Urinary bladder (tissue), 4 donors: ENCODE results near the gene TMEM54. TPM values are rescaled to one million over a fixed set of nuclear protein-coding genes. Genes with fewer than 3 reads are reported as not detected.

Source experiments
- DNase-seq: peaks from one replicate; pipeline ENCODE4 v3.0.0-alpha.2; 2015; ENCODE audit errors: extremely low spot score
- H3K27ac ChIP-seq: one replicate; pipeline ENCODE4 v1.5.1; 2013; ENCODE audit warnings: low read depth, mild to moderate bottlenecking, moderate library complexity
- H3K36me3 ChIP-seq: one replicate; pipeline ENCODE4 v1.6.1; 2013; ENCODE audit warnings: mild to moderate bottlenecking, moderate library complexity; ENCODE audit not compliant: insufficient read depth
- H3K4me1 ChIP-seq: one replicate; pipeline ENCODE4 v1.6.1; 2013; ENCODE audit warnings: mild to moderate bottlenecking, moderate library complexity; ENCODE audit not compliant: insufficient read depth
- H3K4me3 ChIP-seq: one replicate; pipeline ENCODE4 v1.5.1; 2013; ENCODE audit warnings: low read depth, low read length
- WGBS: extraction: QIAGEN DNeasy Blood & Tissue Kit; methylation state at CpG from one replicate; pipeline ENCODE4 v1.1.7; 2013; 5-methylcytosine and 5-hydroxymethylcytosine counted together
- polyA plus RNA-seq: library from polyadenylated mRNA; stranded (reverse); fragments of 200-250 nt; gene quantifications from one replicate; pipeline ENCODE4 v1.2.3, GENCODE V29; 2013
- total RNA-seq: library from RNA; depleted of rRNA; stranded (reverse); fragments of >200 nt; gene quantifications from one replicate; pipeline ENCODE4 v1.2.3, GENCODE V29; 2014
- donor health status: healthy with polysubstance abuse.
- donor health status: healthy.

TMEM54 gene
- total and polyA plus RNA-seq, 2 donors = 12.8 to 67.8 TPM

DNA sequence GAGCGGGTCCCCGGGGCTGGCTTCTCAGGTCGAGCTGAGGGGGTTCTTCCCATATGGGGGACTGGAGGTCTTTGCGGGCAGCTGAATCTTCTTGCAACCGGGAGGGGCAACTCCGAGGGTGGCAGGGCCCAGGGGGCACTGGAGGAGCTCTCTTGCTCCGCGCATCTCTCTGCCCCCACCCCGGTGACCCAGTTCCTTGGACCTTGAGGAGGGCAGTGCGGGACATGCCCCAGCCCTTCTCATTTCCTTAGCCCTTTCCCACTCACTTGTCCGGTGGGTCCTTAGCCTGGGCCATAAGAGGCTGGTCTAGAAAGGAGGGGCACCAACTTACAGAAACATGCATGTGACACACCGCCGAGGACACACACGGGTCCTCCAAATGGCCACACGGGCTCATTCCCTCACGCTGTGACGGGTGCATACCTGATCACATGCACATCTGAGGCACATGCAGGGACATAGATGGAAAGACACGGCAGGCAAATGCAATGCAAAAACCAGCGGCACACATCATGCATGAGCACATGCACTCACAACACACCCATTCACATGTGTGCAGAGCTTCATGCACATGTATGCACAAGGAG, 14.3 kb downstream of the TMEM54 start:
- Histone ChIP-seq H3K4me3 (no peak overlapping the region), H3K27ac (no peak overlapping the region), H3K36me3 (no peaks in the 10 kb centered on the region), H3K4me1 (no peaks in the 10 kb centered on the region)
- no peak for DNase-seq
- 45% methylated on average over 19 of the region's 19 CpGs for WGBS

DNA sequence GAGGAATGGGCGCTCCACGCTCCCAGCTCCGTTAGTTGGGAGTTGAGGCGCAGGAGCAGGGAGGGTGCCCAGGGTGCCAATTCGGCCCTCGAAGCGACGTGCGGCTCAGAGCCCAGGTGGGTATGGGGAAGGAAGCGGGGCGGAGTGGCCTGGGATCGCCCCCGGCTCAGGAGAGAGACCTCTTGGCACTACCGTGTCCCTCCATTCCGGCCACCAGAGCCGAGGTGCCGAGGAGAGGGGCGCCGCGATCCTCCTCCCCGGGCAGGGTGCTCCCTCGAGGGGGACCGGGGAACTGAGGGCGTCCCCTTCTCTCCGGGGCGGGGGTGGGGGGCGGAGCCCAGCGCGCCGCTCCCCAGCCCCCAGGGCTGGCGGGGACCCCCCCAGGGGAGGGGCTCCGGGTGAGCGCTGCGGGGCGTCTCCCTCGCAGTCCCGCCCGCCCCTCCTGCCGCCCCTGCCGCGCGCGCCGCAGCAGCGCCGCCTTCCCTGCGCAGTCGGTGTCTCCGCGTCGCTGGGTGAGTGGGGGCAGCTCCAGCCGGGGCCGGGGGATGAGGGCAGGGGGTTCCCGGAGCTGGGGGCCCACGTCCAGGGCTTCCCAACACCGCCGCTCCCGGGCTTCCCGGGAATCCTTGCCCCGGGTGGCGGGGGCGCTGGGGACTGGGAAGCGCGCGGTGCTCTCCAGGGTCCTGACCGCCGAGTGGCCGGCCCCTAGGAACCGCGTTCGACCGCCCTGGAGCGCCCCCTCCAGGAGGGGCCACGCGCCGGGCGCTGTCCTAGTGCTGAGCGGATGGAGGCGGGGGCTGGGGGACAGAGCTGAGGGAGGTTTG, 15.0 kb downstream of the TMEM54 start, which contains the start of gene HPCA:
Gene HPCA (plus strand): TSS at position 488 of the 824 bp plus-strand sequence. CDS start 2,408 bp downstream, outside the sequence.
- Histone ChIP-seq H3K4me1 (no peaks in the 10 kb centered on the region), H3K36me3 (no peaks in the 10 kb centered on the region), H3K4me3 (no peak within 1 kb of the TSS), H3K27ac (no peak within 1 kb of the TSS)
- WGBS = 2% methylated on average over 73 of the region's 79 CpGs
- no peak for DNase-seq

DNA sequence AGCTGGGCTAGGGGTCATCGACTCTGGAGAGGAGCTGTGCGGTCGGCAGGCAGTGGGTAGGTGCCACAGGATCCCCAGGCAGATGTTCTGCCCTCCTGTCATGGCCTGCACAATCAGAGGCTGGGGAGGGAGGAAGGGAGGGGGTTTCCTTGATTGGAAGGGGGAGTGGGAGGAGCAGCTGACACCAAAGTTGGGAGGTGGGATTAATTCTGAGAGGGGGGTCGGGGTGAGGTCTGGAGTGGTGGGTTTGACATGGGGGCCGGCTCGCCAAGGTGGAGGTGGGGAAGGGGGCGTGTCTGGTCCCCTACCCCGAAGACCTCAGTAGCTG, 15.5 kb downstream of the TMEM54 start:
- DNase-seq = no peak
- Histone ChIP-seq H3K4me3 (no peak overlapping the region), H3K4me1 (no peaks in the 10 kb centered on the region), H3K36me3 (no peaks in the 10 kb centered on the region), H3K27ac (no peak overlapping the region)
- WGBS = 16% methylated on average over 8 of the region's 8 CpGs

DNA sequence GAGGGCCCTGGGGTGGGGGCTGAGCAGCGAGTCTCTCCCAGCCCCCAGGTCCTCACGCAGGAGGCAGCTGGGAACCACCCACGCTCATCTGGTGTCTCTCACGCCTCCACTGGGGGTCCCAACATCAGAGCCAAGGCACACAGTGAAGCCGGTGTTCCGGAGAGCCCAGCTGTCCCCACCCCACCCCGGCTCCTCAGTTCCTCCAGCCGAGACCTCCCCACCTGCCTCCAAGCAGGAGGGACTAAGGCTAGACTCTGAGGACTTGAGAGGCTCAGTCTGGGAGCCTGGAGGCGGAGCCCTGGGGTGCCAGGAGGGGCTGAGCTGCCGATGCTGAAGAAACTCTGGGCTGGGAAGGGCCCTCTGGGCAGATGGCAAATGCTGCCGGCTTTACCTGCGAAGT, 16.5 kb downstream of the TMEM54 start:
- Histone ChIP-seq H3K4me3 (no peak overlapping the region), H3K27ac (no peak overlapping the region), H3K4me1 (no peaks in the 10 kb centered on the region), H3K36me3 (no peaks in the 10 kb centered on the region)
- WGBS = 42% methylated on average over 12 of the region's 12 CpGs
- no peak for DNase-seq

DNA sequence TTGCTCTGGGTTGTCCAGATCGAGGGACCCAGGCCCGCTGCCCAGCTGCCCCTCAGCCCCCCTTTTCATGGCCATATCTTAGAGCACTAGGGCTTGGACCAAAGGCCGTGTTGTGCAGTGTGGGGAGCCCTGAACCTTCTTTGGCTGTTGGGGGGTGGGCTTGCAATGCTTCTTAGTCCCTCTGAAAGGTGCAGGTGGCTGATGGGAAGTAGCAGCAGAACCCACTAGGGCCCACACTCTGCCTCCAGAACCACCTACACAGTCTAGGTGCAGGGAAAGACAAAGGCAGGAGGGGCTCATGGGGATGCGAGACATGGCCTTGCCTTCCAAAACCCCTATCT, 17.2 kb downstream of the TMEM54 start:
- H3K4me3 ChIP-seq = no peak overlapping the region
- no peaks in the 10 kb centered on the region for H3K36me3 ChIP-seq
- H3K4me1 ChIP-seq = no peaks in the 10 kb centered on the region
- 69% methylated on average over 4 of the region's 4 CpGs for WGBS
- no peak overlapping the region for H3K27ac ChIP-seq
- no peak for DNase-seq

DNA sequence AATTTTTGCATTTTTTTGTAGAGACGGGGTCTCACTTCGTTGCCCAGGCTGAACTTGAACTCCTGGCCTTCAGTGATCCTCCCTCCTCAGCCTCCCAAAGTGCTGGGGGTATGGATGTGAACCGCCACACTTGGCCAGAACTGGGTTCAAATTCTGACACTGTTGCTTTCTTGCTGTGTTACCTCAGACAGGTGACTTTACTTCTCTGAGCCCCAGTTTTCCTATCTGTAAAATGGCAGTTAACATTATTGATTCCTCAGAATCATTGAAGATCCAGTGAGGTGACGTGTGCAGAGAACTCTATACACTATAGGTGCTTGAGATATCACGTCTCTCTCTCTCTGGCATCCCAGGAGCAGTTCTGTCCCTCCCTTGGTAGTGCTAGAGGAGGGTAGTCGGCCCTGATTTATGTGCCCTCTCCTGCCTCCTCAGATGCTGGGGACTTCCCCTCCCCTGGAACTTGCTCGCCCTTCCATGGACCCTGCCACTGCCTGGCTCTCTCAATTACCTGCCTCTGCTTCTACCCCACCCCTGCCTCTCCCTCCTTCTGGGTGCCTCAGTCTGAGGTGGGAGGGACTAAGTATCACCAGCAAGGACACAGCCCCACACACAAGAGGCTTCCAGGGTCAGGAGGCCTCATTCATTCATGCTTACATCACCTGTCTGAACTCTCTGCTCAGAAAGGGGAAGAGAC, 17.7 kb downstream of the TMEM54 start:
- H3K4me3 ChIP-seq = no peak overlapping the region
- no peak overlapping the region for H3K27ac ChIP-seq
- H3K36me3 ChIP-seq = no peaks in the 10 kb centered on the region
- WGBS = 81% methylated on average over 7 of the region's 7 CpGs
- DNase-seq = no peak
- no peaks in the 10 kb centered on the region for H3K4me1 ChIP-seq

DNA sequence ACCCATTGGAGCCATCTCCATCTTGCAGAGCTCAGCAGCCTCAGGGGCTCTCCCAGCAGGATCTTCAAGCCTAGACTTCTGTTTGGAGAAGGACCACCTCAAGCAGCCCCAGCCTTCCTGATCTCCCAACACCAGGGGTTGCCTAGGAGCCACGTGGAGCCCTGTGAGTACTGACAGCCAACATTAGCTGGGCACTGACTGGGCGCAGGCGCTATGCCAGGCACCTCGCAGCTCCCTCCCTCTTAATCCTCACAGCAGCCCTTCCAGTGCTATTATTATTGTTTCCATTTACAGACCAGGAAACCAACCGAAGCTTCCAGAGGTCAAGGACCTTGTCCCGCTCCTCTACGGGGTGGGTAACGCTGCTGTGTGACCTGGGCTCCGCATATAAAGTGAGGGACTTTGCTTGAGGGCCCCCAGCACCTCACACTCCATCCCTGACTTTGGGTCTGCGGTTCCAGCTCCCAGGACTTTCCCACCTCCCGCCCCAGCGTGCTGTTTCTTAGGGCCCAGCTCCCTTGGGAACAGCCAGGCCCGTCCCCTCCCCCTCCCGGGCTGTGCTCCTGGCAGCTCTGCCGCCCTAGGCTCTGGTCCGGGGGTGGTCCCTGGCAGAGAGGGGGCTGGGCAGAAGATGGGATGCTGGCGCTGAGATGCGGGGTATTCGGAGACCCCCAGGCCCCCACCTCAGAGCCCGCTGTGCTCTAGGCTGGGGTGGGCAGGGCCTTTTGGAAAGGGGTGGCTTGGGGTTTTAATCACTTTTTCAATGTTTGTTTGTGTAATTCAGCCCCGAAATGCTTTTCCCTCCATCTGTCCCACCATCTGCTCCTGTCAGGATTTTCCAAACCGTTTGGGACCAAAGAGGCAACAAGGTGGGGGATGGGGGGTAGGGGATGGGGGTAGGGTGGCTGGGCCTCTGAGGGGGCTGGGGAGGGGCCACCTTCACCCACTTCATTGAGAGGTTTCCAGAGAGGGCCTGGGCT, 19.0 kb downstream of the TMEM54 start:
- Histone ChIP-seq H3K36me3 (no peaks in the 10 kb centered on the region), H3K4me1 (no peaks in the 10 kb centered on the region), H3K27ac (no peak overlapping the region), H3K4me3 (no peak overlapping the region)
- 26% methylated on average over 22 of the region's 22 CpGs for WGBS
- no peak for DNase-seq

DNA sequence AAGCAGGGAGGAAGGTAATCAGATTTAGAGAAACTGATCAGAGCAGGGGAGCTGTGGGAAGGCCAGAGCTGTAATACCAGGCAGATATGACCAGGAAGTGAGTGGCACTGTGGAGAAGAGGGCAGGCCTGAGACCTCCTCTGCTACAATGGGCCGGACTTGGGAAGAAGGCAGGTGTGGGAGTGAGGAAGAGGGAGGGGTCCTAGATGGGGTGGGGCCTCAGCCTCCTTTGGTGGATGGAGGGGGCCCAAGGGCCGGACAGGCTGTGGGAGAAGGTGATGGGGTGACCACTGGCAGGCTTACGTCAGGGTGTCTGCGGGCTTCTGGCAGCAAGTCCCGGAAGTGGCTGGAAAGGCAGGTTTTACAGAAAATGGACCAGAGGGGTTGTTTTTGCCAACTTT, 19.9 kb downstream of the TMEM54 start:
- H3K36me3 ChIP-seq = no peaks in the 10 kb centered on the region
- 71% methylated on average over 5 of the region's 5 CpGs for WGBS
- no peak for DNase-seq

DNA sequence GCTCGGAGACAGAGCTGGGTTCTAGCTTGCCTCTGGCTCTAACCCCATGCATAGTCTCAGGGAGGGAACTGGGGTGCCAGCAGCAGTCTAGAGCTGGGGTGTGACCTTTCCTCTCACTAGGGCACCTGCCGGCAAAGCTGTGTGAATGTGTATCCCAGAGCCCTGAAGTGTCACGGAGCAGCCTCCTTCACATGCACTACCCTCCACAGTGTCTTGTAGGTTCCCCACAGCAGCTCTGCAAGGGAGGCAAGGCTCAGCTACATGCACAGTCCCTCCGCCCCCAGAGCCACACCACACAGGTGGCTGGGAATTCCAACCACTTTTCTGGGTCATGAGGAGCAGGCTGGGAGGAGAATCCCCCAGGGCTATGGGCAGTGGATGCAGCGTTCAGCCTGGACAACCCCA, 22.6 kb downstream of the TMEM54 start:
- Histone ChIP-seq H3K4me1 (no peaks in the 10 kb centered on the region), H3K4me3 (no peak overlapping the region), H3K36me3 (no peaks in the 10 kb centered on the region), H3K27ac (no peak overlapping the region)
- WGBS = 75% methylated on average over 5 of the region's 5 CpGs
- DNase-seq = no peak

More for the DNA sequence above, 19.9 kb downstream of the TMEM54 start:
- H3K4me1 ChIP-seq = no peaks in the 10 kb centered on the region
- no peak overlapping the region for H3K27ac ChIP-seq
- H3K4me3 ChIP-seq = no peak overlapping the region

DNA sequence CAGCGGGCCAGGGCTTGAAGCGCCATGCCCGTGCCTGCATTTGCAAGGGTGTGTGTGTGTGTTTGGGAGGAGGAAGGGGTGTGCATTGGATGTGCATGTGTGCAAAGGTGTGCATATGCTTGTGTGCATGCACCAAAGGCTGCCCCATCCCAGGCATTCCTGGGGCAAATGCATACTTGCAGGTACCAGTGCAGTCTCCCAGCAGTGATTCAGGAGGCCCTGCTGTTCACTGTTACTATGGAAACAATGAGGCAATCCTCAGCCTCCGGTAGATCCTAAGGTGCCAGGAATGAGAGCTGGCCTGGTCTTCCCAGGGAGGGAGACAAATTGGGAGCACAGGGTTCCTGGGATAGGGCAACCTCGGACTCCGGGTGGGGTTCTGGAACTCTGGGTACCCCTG, 23.0 kb downstream of the TMEM54 start:
- WGBS = 70% methylated on average over 6 of the region's 6 CpGs
- no peak for DNase-seq
- Histone ChIP-seq H3K36me3 (no peaks in the 10 kb centered on the region), H3K27ac (no peak overlapping the region), H3K4me3 (no peak overlapping the region), H3K4me1 (no peaks in the 10 kb centered on the region)

DNA sequence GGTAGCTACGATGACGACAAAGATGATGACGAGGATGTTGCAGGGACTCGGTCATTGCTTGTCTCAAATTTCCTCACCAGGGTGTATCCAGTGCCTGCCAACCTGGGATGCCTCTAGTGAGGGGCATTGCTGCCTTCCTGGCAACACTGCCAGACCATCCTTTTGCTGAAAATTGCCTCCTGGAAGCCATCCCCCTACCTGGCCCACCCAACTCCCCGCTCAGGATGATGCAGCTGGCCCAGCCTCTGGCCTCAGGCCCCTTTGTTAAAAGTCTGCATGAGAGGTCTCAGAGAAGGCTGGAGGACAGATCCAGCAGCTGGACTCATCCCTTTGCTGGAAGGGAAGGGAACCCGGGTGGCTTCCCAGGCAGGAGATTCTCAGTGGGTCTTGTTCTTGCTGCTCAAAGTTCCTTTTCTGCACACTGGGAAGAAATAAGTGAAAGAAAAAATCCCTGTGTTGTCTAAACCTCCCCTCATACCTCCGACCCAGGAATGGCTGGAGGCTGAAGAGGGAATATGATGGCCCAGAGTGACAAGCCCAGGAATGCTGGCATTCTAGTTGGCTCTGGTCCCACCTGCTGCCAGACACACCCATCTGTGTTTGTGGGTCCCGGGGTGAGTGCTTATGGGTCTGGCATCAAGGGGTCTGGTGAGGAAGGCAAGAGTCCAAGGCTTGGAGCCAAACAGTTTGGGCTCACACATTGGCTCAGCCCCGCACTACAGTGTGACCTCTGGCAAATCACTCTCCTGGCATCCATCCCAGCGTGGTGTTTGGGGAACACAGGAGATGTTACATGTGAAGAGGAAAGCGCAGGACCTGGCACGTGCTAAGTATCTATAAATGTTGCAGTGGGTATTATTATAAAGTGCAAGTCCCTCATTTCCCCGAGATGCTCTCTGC, 23.7 kb downstream of the TMEM54 start:
- H3K27ac ChIP-seq = no peak overlapping the region
- no peak for DNase-seq
- no peak overlapping the region for H3K4me3 ChIP-seq
- no peaks in the 10 kb centered on the region for H3K36me3 ChIP-seq
- 51% methylated on average over 13 of the region's 13 CpGs for WGBS
- no peaks in the 10 kb centered on the region for H3K4me1 ChIP-seq

DNA sequence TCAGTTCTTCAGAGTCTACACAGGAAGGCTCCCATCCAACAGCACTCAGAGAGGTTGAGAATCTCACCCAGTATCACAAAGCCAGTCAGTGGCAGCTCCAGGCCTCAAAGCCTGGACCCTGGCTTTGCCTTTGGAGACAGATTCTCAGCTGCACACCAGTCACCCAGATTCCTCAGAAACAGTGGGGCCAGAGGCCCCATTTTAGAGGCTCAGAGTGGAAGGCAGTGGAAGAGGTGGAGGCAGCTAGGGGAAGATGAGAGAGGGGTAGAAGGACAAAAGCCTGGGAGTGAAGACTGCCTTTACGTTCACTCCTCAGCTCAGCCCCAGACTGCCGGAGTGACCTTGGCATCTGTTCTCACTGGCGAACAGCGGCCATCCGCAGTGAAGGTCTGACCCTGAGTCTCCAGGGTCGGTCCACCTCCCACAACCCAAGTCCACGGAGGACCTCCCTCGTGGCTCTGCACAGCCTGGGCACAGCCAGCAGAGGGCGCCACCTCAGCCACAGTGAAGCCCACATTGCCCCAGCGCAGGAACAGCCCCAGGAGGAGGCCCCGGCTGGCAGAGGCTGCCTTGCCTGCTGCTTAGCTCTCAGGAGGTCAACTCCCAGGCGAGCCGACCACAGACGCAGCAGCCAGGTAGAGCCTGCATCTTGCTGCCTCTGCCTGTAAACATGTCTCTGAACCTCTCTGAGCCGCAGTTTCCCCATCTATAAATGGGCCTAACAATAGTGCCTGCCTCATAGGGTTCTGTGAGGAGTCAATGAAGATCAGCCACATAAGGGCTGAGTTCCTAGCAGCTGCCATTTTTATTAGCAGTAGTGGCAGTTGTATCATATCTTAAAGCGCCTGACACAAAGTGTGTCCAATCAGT, 24.6 kb downstream of the TMEM54 start:
- no peak for DNase-seq

More for the DNA sequence above, 24.6 kb downstream of the TMEM54 start:
- Histone ChIP-seq H3K27ac (no peak overlapping the region), H3K4me3 (no peak overlapping the region), H3K4me1 (no peaks in the 10 kb centered on the region), H3K36me3 (no peaks in the 10 kb centered on the region)
- WGBS = 42% methylated on average over 16 of the region's 16 CpGs
